ENCODE data around the gene PPP1R1B.

Gene PPP1R1B

GRCh38 chr17:39599004-39599664, 27.6 kb upstream of the PPP1R1B start:
- H2AFZ ChIP-seq (ENCODE audit: low read depth, low read length, severe bottlenecking) = no peak overlapping the region
- no peaks in the 10 kb centered on the region for H3K79me2 ChIP-seq (ENCODE audit: insufficient read depth, low read length)
- TF ChIP-seq CTCF (IDR thresholded peaks at IDR 0.05; ENCODE audit: insufficient read depth, low read length, poor library complexity, severe bottlenecking) (no peak), EZH2phosphoT487 (conservative IDR thresholded peaks at IDR 0.05; ENCODE audit: low read length) (no peak)
- no peaks in the 10 kb centered on the region for H3K9me3 ChIP-seq (ENCODE audit: insufficient read depth, low read length)
- H3K9me2 ChIP-seq (replicated peaks; ENCODE audit: insufficient read depth, low read length) = no peaks in the 10 kb centered on the region
- no peaks in the 10 kb centered on the region for H3K27me3 ChIP-seq (ENCODE audit: low read length)
- H3K36me3 ChIP-seq (ENCODE audit: low read length) = no peaks in the 10 kb centered on the region
- no peak overlapping the region for H3K4me2 ChIP-seq (ENCODE audit: low read depth, low read length, poor library complexity, severe bottlenecking)
- no peak overlapping the region for H3K4me3 ChIP-seq (ENCODE audit: insufficient read depth, low read length, poor library complexity, severe bottlenecking)
- H3F3A ChIP-seq (ENCODE audit: insufficient read depth) = no peaks in the 10 kb centered on the region
- H4K20me1 ChIP-seq (ENCODE audit: low read depth, low read length) = no peaks in the 10 kb centered on the region
- no peak overlapping the region for H3K27ac ChIP-seq (ENCODE audit: low read depth, low read length)
- no peak overlapping the region for H3K9ac ChIP-seq (ENCODE audit: low read length)

GRCh38 chr17:39599665-39600231, 27.0 kb upstream of the PPP1R1B start:
- TF ChIP-seq CTCF (IDR thresholded peaks at IDR 0.05; ENCODE audit: insufficient read depth, low read length, poor library complexity, severe bottlenecking) (no peak), EZH2phosphoT487 (conservative IDR thresholded peaks at IDR 0.05; ENCODE audit: low read length) (no peak)
- H3K9me2 ChIP-seq (replicated peaks; ENCODE audit: insufficient read depth, low read length) = no peaks in the 10 kb centered on the region
- H2AFZ ChIP-seq (ENCODE audit: low read depth, low read length, severe bottlenecking) = no peak overlapping the region
- no peaks in the 10 kb centered on the region for H3K79me2 ChIP-seq (ENCODE audit: insufficient read depth, low read length)
- H3K4me3 ChIP-seq (ENCODE audit: insufficient read depth, low read length, poor library complexity, severe bottlenecking) = no peak overlapping the region
- no peaks in the 10 kb centered on the region for H3K36me3 ChIP-seq (ENCODE audit: low read length)
- H3K27me3 ChIP-seq (ENCODE audit: low read length) = no peaks in the 10 kb centered on the region
- no peaks in the 10 kb centered on the region for H4K20me1 ChIP-seq (ENCODE audit: low read depth, low read length)
- H3F3A ChIP-seq (ENCODE audit: insufficient read depth) = no peaks in the 10 kb centered on the region
- no peak overlapping the region for H3K4me2 ChIP-seq (ENCODE audit: low read depth, low read length, poor library complexity, severe bottlenecking)
- no peak overlapping the region for H3K9ac ChIP-seq (ENCODE audit: low read length)
- H3K9me3 ChIP-seq (ENCODE audit: insufficient read depth, low read length) = no peaks in the 10 kb centered on the region
- H3K27ac ChIP-seq (ENCODE audit: low read depth, low read length) = no peak overlapping the region

GRCh38 chr17:39600288-39600996, 26.3 kb upstream of the PPP1R1B start:
- no peaks in the 10 kb centered on the region for H3K9me2 ChIP-seq (replicated peaks; ENCODE audit: insufficient read depth, low read length)
- H3K9ac ChIP-seq (ENCODE audit: low read length) = no peak overlapping the region
- no peaks in the 10 kb centered on the region for H3K9me3 ChIP-seq (ENCODE audit: insufficient read depth, low read length)
- no peak overlapping the region for H3K27ac ChIP-seq (ENCODE audit: low read depth, low read length)
- H4K20me1 ChIP-seq (ENCODE audit: low read depth, low read length) = no peaks in the 10 kb centered on the region
- H2AFZ ChIP-seq (ENCODE audit: low read depth, low read length, severe bottlenecking) = no peak overlapping the region
- no peaks in the 10 kb centered on the region for H3K79me2 ChIP-seq (ENCODE audit: insufficient read depth, low read length)
- H3K36me3 ChIP-seq (ENCODE audit: low read length) = no peaks in the 10 kb centered on the region
- no peak for TF ChIP-seq EZH2phosphoT487 (conservative IDR thresholded peaks at IDR 0.05; ENCODE audit: low read length)
- TF ChIP-seq CTCF (IDR thresholded peaks at IDR 0.05; ENCODE audit: insufficient read depth, low read length, poor library complexity, severe bottlenecking) = no peak
- H3K27me3 ChIP-seq (ENCODE audit: low read length) = no peaks in the 10 kb centered on the region
- H3K4me2 ChIP-seq (ENCODE audit: low read depth, low read length, poor library complexity, severe bottlenecking) = no peak overlapping the region
- no peak overlapping the region for H3K4me3 ChIP-seq (ENCODE audit: insufficient read depth, low read length, poor library complexity, severe bottlenecking)
- no peaks in the 10 kb centered on the region for H3F3A ChIP-seq (ENCODE audit: insufficient read depth)
